HepG2 (cell line): ENCODE measurements around the gene MTG1. TPM values are rescaled to one million over a fixed set of nuclear protein-coding genes. Genes with fewer than 3 reads are reported as not detected.

Experiments
- ARNT2 ChIP-seq: sonication (generic); formaldehyde crosslinking; IDR thresholded peaks from 2 replicates; pipeline ENCODE4 v1.8.0; 2022; ENCODE audit warnings: mild to moderate bottlenecking, low read depth, missing genetic modification reagents, moderate library complexity
- ATM ChIP-seq: fragments of 450-650 bp; IDR thresholded peaks from 2 replicates; pipeline ENCODE4 v1.7.1; 2017; ENCODE audit warnings: mild to moderate bottlenecking, borderline replicate concordance
- BRD4 ChIP-seq: sonication (generic); formaldehyde crosslinking; IDR thresholded peaks from 2 replicates; pipeline ENCODE4 v1.4.0; 2020; ENCODE audit warnings: missing genetic modification reagents
- CBFB ChIP-seq: sonication (generic); formaldehyde crosslinking; IDR thresholded peaks from 2 replicates; pipeline ENCODE4 v1.4.0; 2020; ENCODE audit warnings: missing genetic modification reagents
- FOXJ3 ChIP-seq: sonication (generic); formaldehyde crosslinking; IDR thresholded peaks from 2 replicates; pipeline ENCODE4 v1.4.0; 2020; ENCODE audit warnings: missing genetic modification reagents, mild to moderate bottlenecking, borderline replicate concordance
- HOXD1 ChIP-seq: sonication (generic); formaldehyde crosslinking; IDR thresholded peaks from 2 replicates; pipeline ENCODE4 v1.5.0; 2020; ENCODE audit warnings: missing genetic modification reagents
- PHF20 ChIP-seq: sonication (generic); formaldehyde crosslinking; IDR thresholded peaks from 2 replicates; pipeline ENCODE4 v1.5.0; 2020; ENCODE audit warnings: mild to moderate bottlenecking, missing genetic modification reagents
- RAD21 ChIP-seq: fragments of 450-650 bp; formaldehyde crosslinking; IDR thresholded peaks from 2 replicates; pipeline ENCODE4 v1.5.0; 2020; ENCODE audit warnings: mild to moderate bottlenecking
- REPIN1 ChIP-seq: sonication (generic); formaldehyde crosslinking; IDR thresholded peaks from 2 replicates; pipeline ENCODE4 v1.8.0; 2022; ENCODE audit warnings: missing genetic modification reagents, low read depth, mild to moderate bottlenecking, borderline replicate concordance
- TOPORS ChIP-seq: sonication (generic); formaldehyde crosslinking; IDR thresholded peaks from 2 replicates; pipeline ENCODE4 v1.8.0; 2023; ENCODE audit warnings: mild to moderate bottlenecking, missing genetic modification reagents
- ZBTB7A ChIP-seq: sonication (generic); formaldehyde crosslinking; IDR thresholded peaks from 2 replicates; pipeline ENCODE4 v1.8.0; 2022; ENCODE audit warnings: mild to moderate bottlenecking, missing genetic modification reagents
- ZFX ChIP-seq: sonication (generic); formaldehyde crosslinking; IDR thresholded peaks from 2 replicates; pipeline ENCODE4 v1.4.0; 2020; ENCODE audit warnings: mild to moderate bottlenecking, low read depth, missing genetic modification reagents, moderate library complexity
- ZMYM2 ChIP-seq: sonication (generic); formaldehyde crosslinking; IDR thresholded peaks from 2 replicates; pipeline ENCODE4 v1.8.0; 2022; ENCODE audit warnings: mild to moderate bottlenecking, missing genetic modification reagents
- ZMYM4 ChIP-seq: sonication (generic); formaldehyde crosslinking; IDR thresholded peaks from 2 replicates; pipeline ENCODE4 v1.8.1; 2023; ENCODE audit warnings: mild to moderate bottlenecking, missing genetic modification reagents
- ZNF224 ChIP-seq: sonication (generic); formaldehyde crosslinking; IDR thresholded peaks from 2 replicates; pipeline ENCODE4 v1.5.0; 2020; ENCODE audit warnings: mild to moderate bottlenecking, missing genetic modification reagents
- ZNF275 ChIP-seq: sonication (generic); formaldehyde crosslinking; IDR thresholded peaks from 2 replicates; pipeline ENCODE4 v1.8.0; 2022; ENCODE audit warnings: missing genetic modification reagents, mild to moderate bottlenecking, inconsistent platforms, borderline replicate concordance
- ZNF34 ChIP-seq: sonication (generic); formaldehyde crosslinking; IDR thresholded peaks from 2 replicates; pipeline ENCODE4 v1.4.0; 2020; ENCODE audit warnings: mild to moderate bottlenecking, missing genetic modification reagents, borderline replicate concordance
- ZNF616 ChIP-seq: sonication (generic); formaldehyde crosslinking; IDR thresholded peaks from 2 replicates; pipeline ENCODE4 v1.5.0; 2020; ENCODE audit warnings: low read depth, mild to moderate bottlenecking, missing genetic modification reagents
- ZNF704 ChIP-seq: sonication (generic); formaldehyde crosslinking; IDR thresholded peaks from 2 replicates; pipeline ENCODE4 v1.8.1; 2023; ENCODE audit warnings: mild to moderate bottlenecking, inconsistent platforms, moderate library complexity, missing genetic modification reagents, borderline replicate concordance
- ZNF788 ChIP-seq: sonication (generic); formaldehyde crosslinking; IDR thresholded peaks from 2 replicates; pipeline ENCODE4 v1.5.0; 2020; ENCODE audit warnings: mild to moderate bottlenecking, missing genetic modification reagents, borderline replicate concordance
- polyA plus RNA-seq, 8 experiments: library from polyadenylated mRNA; depleted of rRNA in 3 of 8; stranded (reverse) in 7 of 8; unstranded in 1 of 8; fragments of >200 nt; fragmentation: Illumina TruSeq in 4 of 8; extraction: Trizol in 4 of 8; gene quantifications; 2 replicates each; pipeline versions ENCODE4 v1.2.1 to v1.2.3, GENCODE V29; 2011 to 2016; ENCODE audit warnings: low read depth in 4 of 8, missing spikeins in 1 of 8, mixed read lengths in 1 of 8; ENCODE audit not compliant: insufficient read depth in 1 of 8
- total RNA-seq, 5 experiments: library from RNA; depleted of rRNA; stranded (reverse); fragments of >200 nt; fragmentation: Illumina TruSeq; extraction: Trizol; gene quantifications; 2 replicates each; pipeline ENCODE4 v1.2.3, GENCODE V29; 2016; ENCODE audit warnings: low read depth in 1 of 5
- TF ChIP-seq, protein P1 (sequence below): sonication (generic); formaldehyde crosslinking; IDR thresholded peaks from 2 replicates; pipeline ENCODE4 v1.4.0; 2020; ENCODE audit warnings: mild to moderate bottlenecking, missing genetic modification reagents
- TF ChIP-seq, protein P2 (sequence below): sonication (generic); formaldehyde crosslinking; IDR thresholded peaks from 2 replicates; pipeline ENCODE4 v1.4.0; 2020; ENCODE audit warnings: missing genetic modification reagents

The MTG1 gene
- total and polyA plus RNA-seq, 2 of the 13 experiments (the other 11 are each of a cell fraction or from before 2014, with no cell fraction given), result 42.0 to 103 TPM

DNA sequence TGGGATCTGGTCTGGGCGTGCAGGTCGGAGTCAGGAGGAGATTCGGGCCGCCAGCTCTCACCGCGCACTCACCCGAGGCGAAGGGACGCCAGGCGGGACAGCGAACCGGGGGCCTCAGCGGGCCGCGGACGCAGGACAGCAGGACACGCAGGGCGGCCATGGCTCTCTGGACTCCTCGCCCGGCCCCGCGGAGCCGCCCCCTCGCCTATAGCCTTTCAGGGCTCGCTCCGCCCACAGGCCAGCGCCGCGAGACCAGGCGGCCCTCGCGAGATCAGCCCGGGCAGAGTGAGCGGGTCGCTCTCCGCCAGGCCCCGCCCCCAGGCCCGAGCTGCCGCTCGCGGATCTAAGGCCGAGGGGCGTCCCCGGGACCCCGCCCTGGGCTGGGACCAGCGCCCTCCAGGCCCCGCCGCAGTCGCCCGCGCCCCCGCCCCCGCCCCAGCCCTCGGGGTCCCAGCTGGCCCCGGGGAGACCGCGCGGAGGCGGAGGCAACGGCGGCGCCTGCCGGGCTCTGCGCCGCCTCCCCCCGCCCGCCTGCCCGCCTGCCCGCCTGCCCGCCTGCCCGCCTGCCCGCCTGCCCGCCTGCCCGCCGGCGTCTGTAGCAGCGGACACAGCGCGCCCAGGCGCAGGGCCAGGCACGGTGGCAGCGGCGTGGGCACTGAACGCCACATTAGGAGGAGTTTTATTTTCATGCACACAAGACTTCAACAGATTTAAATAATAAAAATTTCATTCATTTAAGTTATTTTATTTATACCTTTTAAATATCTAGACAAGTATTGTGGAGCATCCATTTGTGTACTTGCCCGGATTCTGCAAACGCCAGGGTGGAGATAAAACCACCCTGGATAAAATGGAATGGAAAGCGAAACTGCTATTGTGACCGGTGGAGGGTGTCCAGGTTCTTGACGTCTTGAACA lies 20.5 kb upstream of the MTG1 start, which contains the start of gene ECHS1 (continued):
- TF ChIP-seq, protein P1, sequence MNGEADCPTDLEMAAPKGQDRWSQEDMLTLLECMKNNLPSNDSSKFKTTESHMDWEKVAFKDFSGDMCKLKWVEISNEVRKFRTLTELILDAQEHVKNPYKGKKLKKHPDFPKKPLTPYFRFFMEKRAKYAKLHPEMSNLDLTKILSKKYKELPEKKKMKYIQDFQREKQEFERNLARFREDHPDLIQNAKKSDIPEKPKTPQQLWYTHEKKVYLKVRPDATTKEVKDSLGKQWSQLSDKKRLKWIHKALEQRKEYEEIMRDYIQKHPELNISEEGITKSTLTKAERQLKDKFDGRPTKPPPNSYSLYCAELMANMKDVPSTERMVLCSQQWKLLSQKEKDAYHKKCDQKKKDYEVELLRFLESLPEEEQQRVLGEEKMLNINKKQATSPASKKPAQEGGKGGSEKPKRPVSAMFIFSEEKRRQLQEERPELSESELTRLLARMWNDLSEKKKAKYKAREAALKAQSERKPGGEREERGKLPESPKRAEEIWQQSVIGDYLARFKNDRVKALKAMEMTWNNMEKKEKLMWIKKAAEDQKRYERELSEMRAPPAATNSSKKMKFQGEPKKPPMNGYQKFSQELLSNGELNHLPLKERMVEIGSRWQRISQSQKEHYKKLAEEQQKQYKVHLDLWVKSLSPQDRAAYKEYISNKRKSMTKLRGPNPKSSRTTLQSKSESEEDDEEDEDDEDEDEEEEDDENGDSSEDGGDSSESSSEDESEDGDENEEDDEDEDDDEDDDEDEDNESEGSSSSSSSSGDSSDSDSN, result no peak
- TF ChIP-seq ZNF616 (CRISPR knock-in tag) (peak; percentile 56; the same call in 1 of the 2 replicates), ZNF224 (no peak), ZFX (CRISPR knock-in tag) (peak; percentile 76), TOPORS (CRISPR knock-in tag) (0 out of 2 replicates have a peak, but pooled peaks have one; percentile 30), CBFB (0 out of 2 replicates have a peak, but pooled peaks have one; percentile 30), ZNF704 (CRISPR knock-in tag) (0 out of 2 replicates have a peak, but pooled peaks have one; percentile 30), RAD21 (CRISPR knock-in tag) (peak; percentile 49; the same call in 1 of the 2 replicates), ZNF275 (CRISPR knock-in tag) (0 out of 2 replicates have a peak, but pooled peaks have one; percentile 28), FOXJ3 (CRISPR knock-in tag) (no peak), ZNF788 (CRISPR knock-in tag) (peak; percentile 62; the same call in 1 of the 2 replicates), PHF20 (CRISPR knock-in tag) (peak; percentile 58; the same call in 1 of the 2 replicates), HOXD1 (peak; percentile 50; the same call in 1 of the 2 replicates), ZMYM2 (CRISPR knock-in tag) (no peak), REPIN1 (CRISPR knock-in tag) (0 out of 2 replicates have a peak, but pooled peaks have one; percentile 50), ATM (no peak), ZNF34 (CRISPR knock-in tag) (no peak), ZMYM4 (CRISPR knock-in tag) (peak; percentile 68), BRD4 (peak; percentile 65; the same call in 1 of the 2 replicates), ARNT2 (CRISPR knock-in tag) (peak; percentile 89; the same call in 1 of the 2 replicates), ZBTB7A (no peak)
- TF ChIP-seq, protein P2, sequence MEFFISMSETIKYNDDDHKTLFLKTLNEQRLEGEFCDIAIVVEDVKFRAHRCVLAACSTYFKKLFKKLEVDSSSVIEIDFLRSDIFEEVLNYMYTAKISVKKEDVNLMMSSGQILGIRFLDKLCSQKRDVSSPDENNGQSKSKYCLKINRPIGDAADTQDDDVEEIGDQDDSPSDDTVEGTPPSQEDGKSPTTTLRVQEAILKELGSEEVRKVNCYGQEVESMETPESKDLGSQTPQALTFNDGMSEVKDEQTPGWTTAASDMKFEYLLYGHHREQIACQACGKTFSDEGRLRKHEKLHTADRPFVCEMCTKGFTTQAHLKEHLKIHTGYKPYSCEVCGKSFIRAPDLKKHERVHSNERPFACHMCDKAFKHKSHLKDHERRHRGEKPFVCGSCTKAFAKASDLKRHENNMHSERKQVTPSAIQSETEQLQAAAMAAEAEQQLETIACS (CRISPR knock-in tag), result no peak
